ENCODE data around the gene DOCK2. TPM values are rescaled to one million over a fixed set of nuclear protein-coding genes. Genes with fewer than 3 reads are reported as not detected.

Gene DOCK2
- total RNA-seq, 4 donors from 2014 or later = 2.3 to 11.2 (median 3.2) TPM

DNA sequence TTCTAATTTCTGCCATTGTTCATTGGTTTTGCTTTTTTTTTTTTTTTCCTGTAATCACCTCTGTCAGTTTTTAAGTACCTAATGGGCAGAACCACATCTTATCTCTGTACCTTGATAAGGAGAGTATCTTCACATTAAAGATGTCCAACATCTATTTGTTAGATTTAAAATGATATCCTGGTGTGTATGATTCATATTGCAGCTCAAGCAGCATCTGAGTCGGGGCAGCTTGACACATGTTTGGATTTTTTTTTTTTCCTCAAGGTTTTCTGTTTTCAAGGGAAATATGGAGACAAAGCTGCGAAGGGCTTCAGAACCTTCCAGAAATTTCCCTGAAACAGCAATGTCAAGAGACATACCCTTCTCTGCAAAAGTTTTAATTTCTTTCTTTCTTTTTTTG, 164.7 kb downstream of the DOCK2 start:
- H3K36me3 ChIP-seq = no peaks in the 10 kb centered on the region
- DNase-seq (ENCODE audit: low spot score in 2 of 2) = no peak
- TF ChIP-seq EP300 (IDR thresholded peaks at IDR 0.05) = no peak
- no peak for TF ChIP-seq POLR2A (IDR thresholded peaks at IDR 0.05)
- TF ChIP-seq, protein P1, sequence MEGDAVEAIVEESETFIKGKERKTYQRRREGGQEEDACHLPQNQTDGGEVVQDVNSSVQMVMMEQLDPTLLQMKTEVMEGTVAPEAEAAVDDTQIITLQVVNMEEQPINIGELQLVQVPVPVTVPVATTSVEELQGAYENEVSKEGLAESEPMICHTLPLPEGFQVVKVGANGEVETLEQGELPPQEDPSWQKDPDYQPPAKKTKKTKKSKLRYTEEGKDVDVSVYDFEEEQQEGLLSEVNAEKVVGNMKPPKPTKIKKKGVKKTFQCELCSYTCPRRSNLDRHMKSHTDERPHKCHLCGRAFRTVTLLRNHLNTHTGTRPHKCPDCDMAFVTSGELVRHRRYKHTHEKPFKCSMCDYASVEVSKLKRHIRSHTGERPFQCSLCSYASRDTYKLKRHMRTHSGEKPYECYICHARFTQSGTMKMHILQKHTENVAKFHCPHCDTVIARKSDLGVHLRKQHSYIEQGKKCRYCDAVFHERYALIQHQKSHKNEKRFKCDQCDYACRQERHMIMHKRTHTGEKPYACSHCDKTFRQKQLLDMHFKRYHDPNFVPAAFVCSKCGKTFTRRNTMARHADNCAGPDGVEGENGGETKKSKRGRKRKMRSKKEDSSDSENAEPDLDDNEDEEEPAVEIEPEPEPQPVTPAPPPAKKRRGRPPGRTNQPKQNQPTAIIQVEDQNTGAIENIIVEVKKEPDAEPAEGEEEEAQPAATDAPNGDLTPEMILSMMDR (IDR thresholded peaks at IDR 0.05) = no peak
- TF ChIP-seq POLR2AphosphoS5 (IDR thresholded peaks at IDR 0.05) = no peak
- no peak overlapping the region for H3K27ac ChIP-seq
- H3K27me3 ChIP-seq = no peaks in the 10 kb centered on the region
- no peaks in the 10 kb centered on the region for H3K9me3 ChIP-seq
- no peak overlapping the region for H3K4me3 ChIP-seq
- WGBS = 63% methylated on average over 2 of the region's 2 CpGs
- no peaks in the 10 kb centered on the region for H3K4me1 ChIP-seq

- Histone ChIP-seq H3K4me3 (no peak overlapping the region), H3K9me3 (no peaks in the 10 kb centered on the region), H3K36me3 (no peaks in the 10 kb centered on the region), H3K27me3 (peaks cover 3% of the 10 kb centered on the region), H3K4me1 (no peaks in the 10 kb centered on the region), H3K27ac (no peak overlapping the region)
- no peak for DNase-seq (ENCODE audit: low spot score in 2 of 2)
- no peak for TF ChIP-seq POLR2AphosphoS5 (IDR thresholded peaks at IDR 0.05)
- TF ChIP-seq POLR2A (IDR thresholded peaks at IDR 0.05) = no peak
- TF ChIP-seq, protein P1 (IDR thresholded peaks at IDR 0.05) = no peak
- no peak for TF ChIP-seq EP300 (IDR thresholded peaks at IDR 0.05)
- 46% methylated on average over 10 of the region's 10 CpGs for WGBS
Observed at GRCh38 chr5:169803077-169803981, 166.3 kb downstream of the DOCK2 start.

- Histone ChIP-seq H3K9me3 (no peaks in the 10 kb centered on the region), H3K27ac (no peak overlapping the region), H3K4me1 (no peaks in the 10 kb centered on the region), H3K36me3 (no peaks in the 10 kb centered on the region), H3K4me3 (no peak overlapping the region), H3K27me3 (peaks cover 3% of the 10 kb centered on the region)
- DNase-seq (ENCODE audit: low spot score in 2 of 2) = no peak
- 77% methylated on average over 1 of the region's 1 CpG for WGBS
- TF ChIP-seq POLR2A (IDR thresholded peaks at IDR 0.05) = no peak
- no peak for TF ChIP-seq POLR2AphosphoS5 (IDR thresholded peaks at IDR 0.05)
- TF ChIP-seq EP300 (IDR thresholded peaks at IDR 0.05) = no peak
- TF ChIP-seq, protein P1 (IDR thresholded peaks at IDR 0.05) = no peak
Observed at GRCh38 chr5:169804861-169805260, 167.8 kb downstream of the DOCK2 start.

- no peaks in the 10 kb centered on the region for H3K9me3 ChIP-seq
- peaks cover 3% of the 10 kb centered on the region for H3K27me3 ChIP-seq
- H3K36me3 ChIP-seq = no peaks in the 10 kb centered on the region
- H3K4me1 ChIP-seq = no peaks in the 10 kb centered on the region
- DNase-seq (ENCODE audit: low spot score in 2 of 2) = no peak
- H3K4me3 ChIP-seq = no peak overlapping the region
- no peak for TF ChIP-seq EP300 (IDR thresholded peaks at IDR 0.05)
- no peak for TF ChIP-seq POLR2AphosphoS5 (IDR thresholded peaks at IDR 0.05)
- TF ChIP-seq, protein P1 (IDR thresholded peaks at IDR 0.05) = no peak
- no peak for TF ChIP-seq POLR2A (IDR thresholded peaks at IDR 0.05)
- no peak overlapping the region for H3K27ac ChIP-seq
- 37% methylated on average over 5 of the region's 5 CpGs for WGBS
Observed at GRCh38 chr5:169805527-169805934, 168.5 kb downstream of the DOCK2 start.

DNA sequence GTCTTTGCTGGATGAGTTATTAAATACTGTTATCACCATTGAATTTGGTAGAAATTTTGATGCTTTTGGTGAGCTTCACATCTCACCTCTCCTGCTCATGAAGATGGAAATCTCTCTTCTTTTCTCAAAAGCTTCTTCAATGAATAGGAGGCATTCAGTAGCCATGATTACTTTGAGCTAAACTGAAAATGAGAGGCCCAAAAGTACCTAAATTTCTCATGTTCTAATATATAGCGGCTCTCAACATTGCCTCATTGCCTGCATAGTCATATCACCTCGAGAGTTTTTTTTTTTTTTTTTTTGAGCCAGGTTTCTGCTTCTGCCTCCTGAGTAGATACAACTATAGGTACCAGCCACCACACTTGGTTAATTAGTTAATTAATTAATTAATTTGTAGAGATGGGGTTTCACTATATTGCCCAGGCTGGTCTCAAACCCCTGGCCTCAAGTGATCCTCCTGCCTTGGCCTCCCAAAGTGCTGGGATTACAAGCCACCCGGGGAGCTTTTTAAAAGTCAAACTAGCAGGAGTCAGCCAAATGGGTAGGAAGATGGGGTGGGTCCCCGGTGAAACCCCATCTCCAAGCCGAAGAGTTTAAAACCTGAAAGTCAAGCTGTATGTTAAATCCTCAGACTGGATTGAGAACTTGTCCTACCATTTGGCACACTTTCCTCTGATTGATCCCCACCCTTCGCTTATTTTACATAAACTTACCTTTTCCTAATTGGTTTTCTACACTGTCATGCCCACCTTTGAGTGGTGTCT, 169.0 kb downstream of the DOCK2 start:
- 87% methylated on average over 6 of the region's 6 CpGs for WGBS
- no peak for TF ChIP-seq POLR2AphosphoS5 (IDR thresholded peaks at IDR 0.05)
- no peaks in the 10 kb centered on the region for H3K9me3 ChIP-seq
- no peak overlapping the region for H3K4me3 ChIP-seq
- no peaks in the 10 kb centered on the region for H3K4me1 ChIP-seq
- no peaks in the 10 kb centered on the region for H3K36me3 ChIP-seq
- H3K27me3 ChIP-seq = peaks cover 3% of the 10 kb centered on the region
- DNase-seq (ENCODE audit: low spot score in 2 of 2) = no peak
- no peak overlapping the region for H3K27ac ChIP-seq
